ENCODE data around the gene GLMN.
"Not testable (repeated sequence)": the region's sequence is repeated elsewhere in the genome, so short reads cannot be mapped to it uniquely, and the experiment has no call there.

Gene GLMN

DNA sequence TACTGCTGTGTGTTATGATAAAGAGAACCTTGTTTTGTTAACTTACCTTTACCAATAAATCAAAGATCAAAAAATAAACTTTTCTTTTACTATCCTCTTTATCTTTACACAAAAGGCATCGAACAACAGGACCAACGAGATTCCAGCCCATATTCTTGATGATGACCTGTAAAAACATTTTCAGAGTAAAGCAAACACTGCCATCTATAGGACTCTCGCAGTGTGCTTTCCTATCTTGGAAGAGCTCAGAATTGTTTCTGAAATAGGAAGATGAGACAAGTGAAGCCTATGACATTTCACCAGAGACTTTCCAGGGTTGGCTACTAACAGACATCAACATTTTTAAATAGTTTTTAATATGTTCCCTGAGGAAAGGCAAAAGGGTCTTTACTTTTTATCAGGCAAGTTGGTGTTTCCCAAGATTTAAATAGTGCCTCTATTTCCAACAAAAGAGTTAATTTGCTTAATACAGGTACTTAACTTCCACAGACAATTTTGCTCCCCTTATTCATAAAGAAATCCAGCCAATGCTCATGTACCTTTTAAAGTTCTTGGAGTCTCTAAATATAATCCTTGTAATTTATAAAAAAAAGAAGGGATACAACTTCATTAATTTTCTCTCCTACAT lies 7.3 kb downstream of the GLMN start:
- peak; percentile 41 for DNase-seq

DNA sequence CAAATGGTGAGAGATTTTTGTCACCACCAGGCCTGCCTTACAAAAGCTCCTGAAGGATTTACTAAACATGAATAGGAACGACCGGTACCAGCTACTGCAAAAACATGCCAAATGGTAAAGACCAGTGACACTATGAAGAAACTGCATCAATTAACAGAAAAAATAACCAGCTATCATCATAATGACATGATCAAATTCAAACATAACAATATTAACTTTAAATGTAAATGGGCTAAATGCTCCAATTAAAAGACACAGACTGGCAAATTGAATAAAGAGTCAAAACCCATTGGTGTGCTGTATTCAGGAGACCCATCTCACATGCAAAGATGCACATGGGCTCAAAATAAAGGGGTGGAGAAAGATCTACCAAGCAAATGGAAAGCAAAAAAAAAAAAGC lies 17.4 kb downstream of the GLMN start:
- DNase-seq, result not testable (repeated sequence)

DNA sequence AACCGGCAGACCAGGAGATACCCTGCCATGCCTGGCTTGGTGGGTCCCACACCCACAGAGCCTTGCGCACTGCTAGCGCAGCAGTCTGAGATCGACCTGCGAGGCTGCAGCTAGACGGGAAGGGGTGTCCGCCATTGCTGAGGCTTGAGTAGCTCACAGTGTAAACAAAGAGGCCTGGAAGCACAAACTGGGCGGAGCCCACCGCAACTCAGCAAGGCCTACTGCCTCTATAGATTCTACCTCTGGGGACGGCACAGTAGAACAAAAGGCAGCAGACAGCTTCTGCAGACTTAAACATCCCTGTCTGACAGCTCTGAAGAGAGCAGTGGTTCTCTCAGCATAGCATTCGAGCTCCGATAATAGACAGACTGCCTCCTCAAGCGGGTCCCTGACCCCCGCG lies 19.0 kb downstream of the GLMN start:
- not testable (repeated sequence) for DNase-seq

DNA sequence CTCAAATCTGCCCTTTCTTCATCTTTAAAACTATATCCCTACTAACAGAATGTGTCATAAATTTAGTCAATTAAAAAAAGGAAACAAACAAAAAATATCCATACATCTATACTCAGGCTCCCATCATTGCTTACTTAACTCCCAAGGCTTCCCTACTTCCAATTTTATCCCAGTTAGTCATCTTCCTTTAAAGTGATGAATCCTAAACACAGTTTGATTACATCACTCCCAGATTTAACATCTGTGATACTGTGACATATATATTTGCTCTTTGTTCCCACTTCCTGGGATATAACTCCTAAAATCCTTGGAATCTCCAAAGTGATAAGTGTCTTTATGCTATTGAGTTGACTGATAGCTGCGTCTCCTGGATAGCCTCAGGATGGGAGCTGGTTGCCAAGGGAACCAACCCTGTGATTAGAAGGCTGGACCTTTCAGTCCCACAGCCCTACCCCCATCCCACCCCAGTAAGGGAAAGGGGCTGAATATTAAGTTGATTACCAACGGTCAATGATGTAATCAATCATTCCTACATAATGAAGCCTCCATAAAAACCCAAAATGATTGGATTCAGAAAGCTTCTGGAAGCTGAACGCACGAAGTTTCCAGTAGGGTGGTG lies 21.6 kb downstream of the GLMN start:
- DNase-seq, result no peak

DNA sequence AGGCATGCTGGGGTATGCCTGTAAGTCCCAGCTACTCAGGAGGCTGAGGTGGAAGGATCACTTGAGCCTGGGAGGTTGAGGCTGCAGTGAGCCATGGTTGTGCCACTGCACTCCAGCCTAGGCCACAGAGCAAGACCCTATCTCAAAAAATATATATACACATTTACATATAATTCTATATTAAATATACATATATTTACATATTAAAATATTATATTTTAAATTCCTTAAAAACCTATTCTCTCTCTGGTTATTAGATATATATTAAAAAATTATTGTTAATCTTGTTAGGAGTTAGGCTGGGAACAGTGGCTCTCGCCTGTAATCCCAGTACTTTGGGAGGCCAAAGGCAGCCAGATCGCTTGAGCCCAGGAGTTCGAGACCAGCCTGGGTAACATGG lies 22.7 kb downstream of the GLMN start:
- no peak for DNase-seq

DNA sequence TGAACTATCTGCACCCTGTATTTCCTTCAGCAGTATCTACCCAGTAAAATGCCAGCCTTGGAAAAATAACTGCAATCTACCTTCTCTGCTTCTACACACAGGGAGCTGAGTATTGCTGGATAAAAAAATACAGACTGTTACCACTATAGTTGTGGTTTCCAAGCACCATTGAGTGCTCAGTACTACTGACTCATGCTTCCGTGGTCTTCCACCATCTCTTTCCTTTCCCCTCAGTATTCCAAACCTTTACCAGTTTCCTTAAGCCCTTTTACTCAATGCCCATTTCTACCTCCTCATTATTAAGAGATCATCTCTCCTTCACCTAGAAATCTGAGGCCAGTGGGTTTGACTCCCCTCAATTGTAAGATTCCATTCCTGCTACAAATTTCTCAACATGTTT lies 23.8 kb downstream of the GLMN start:
- no peak for DNase-seq

- no peak for DNase-seq
Observed at GRCh38 chr1:92273039-92273438, 25.7 kb downstream of the GLMN start.

DNA sequence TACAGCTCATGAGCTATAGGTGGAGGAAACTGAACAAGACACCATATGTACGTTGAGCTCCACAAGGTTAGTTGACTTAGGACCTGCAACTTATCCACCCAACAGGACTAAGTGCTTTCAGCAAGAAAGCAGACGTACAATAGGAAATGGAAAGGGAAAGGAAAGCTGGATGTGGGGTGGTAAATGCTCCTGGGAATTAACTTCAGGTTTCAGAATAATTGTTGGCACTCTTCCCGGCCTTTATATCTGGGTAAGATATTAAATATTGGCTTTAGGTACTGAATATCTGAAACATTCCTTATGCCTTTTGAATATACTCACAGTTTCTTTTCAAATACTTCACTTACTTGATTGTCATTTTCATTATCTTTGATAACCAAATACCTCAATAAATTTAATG lies 36.3 kb downstream of the GLMN start:
- DNase-seq, result no peak

DNA sequence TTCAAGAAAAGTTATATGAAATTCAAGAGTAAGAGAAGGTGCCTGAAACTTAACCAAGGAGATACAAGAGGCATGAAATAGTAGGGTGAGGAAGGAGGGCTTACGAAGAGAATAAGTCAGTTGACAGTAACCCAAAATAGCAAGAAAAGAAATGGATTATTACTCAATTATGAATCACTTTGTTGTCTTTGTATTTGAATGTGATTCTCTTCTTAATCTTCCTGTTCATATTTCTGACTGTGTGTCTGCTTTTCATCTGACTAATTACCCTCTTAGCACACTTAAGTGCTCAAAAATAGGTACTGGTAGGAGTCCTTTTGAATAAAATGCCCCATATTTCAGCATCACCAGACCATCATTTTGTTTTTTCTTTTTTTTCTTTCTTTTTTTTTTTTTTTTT lies 39.4 kb downstream of the GLMN start:
- DNase-seq, result no peak

DNA sequence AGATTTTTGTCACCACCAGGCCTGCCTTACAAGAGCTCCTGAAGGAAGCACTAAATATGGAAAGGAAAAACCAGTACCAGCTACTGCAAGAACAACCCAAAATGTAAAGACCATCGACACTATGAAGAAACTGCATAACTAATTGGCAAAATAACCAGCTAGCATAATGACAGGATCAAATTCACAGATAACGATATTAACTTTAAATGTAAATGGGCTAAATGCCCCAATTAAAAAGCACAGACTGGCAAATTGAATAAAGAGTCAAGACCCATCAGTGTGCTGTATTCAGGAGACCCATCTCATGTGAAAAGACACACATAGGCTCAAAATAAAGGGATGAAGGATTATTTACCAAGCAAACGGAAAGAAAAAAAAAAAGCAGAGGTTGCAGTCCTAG lies 44.1 kb downstream of the GLMN start:
- not testable (repeated sequence) for DNase-seq

GRCh38 chr1:92244376-92244775 lies 54.4 kb downstream of the GLMN start:
- DNase-seq, result no peak

- no peak for DNase-seq
Observed at GRCh38 chr1:92240034-92240433, 58.8 kb downstream of the GLMN start.

DNA sequence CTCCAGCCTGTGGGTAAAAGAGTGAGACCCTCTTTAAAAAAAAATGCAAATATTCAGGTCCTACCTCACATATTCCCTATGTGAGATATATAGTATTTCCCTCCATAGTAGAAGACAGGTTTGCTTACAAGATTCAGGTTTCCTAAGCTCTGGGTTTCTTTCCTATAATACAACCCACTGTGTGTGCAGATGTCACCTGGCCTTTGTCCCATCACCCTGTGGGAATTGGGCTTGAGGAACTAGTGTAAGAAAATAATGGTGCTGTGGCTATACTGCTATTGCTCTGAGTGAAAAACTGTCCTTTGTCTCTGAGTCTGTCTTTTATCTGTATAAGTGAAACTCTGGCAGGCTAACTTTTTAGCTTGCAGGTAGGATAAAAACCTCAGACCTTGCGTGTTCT lies 68.1 kb downstream of the GLMN start:
- DNase-seq, result no peak

GRCh38 chr1:92228401-92228800 lies 70.4 kb downstream of the GLMN start:
- no peak for DNase-seq

GRCh38 chr1:92219028-92219427 lies 79.8 kb downstream of the GLMN start:
- no peak for DNase-seq

DNA sequence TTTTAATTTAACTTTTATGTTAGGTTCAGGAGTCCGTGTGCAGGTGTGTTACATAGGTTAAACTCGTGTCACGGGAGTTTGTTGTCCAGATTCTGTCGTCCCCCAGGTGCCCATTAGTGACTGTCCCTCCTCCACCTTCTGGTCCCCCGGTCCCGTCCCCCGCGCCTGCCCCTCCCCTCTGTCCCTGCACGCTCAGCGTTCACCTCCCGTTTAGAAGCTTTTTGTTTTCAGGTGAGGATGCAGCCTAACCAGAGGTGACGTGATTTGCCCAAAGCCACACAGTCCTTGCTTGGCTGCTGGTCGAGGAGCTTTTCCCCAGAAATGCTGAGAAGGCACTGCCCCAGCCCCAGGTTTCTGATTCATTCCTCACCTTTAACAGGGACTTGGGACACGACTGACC lies 80.2 kb downstream of the GLMN start:
- DNase-seq, result no peak

- DNase-seq, result no peak
Observed at GRCh38 chr1:92217721-92218120, 81.1 kb downstream of the GLMN start, which contains the start of gene C1orf146. Gene C1orf146 (plus strand): TSS chr1:92217915. CDS start chr1:92231421, 13,506 bp downstream.

- DNase-seq, result no peak
Observed at GRCh38 chr1:92211166-92211565, 87.6 kb downstream of the GLMN start.

GRCh38 chr1:92210701-92211100 lies 88.1 kb downstream of the GLMN start:
- DNase-seq, result no peak

- no peak for DNase-seq
Observed at GRCh38 chr1:92203105-92203504, 95.7 kb downstream of the GLMN start.

DNA sequence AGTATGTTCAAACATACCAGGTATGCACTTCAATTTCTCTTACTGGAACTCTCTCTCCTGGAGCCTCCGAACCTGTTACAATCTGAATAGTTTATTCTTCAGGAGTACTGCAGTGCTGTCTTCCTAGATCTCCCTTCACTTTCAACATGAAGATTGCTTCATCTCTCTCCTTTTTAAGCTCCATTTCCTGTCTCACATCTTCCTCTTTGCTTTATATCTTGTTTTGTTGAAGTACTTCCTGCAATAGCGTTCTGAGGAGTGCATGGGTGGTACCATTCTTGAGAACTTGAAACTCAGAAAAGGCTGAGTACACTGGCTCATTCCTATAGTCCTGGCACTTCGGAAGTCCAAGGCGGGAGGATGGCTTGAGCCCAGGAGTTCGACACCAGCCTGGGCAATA lies 96.8 kb downstream of the GLMN start:
- peak; percentile 1 for DNase-seq
